ENCODE data around the gene CCDC102A. TPM values are rescaled to one million over a fixed set of nuclear protein-coding genes. Genes with fewer than 3 reads are reported as not detected.

CCDC102A gene
- total and polyA plus RNA-seq, 10 of the 15 experiments (the other 5 are each of a cell fraction or from before 2014, with no cell fraction given): 0.03 to 5.9 (median 2.4) TPM

DNA sequence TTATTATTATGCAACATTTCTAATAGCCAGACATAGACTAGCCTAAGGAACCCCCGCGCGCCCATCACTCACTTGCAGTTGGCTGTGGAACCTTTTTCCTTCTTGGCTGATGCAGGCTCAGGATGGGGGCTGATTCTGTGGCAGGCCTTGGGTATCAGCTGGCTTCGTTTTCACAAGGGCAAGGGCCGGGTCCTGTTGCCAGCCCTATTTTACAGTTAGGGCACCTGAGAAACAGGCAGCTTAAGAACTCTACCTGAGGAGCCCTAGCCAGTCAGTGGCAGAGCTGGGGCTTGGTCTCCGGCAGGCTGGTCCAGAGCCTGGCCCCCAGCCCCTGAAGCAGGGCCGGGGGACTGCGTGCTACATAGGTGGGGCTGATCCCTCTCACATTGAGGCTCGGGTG, 34.7 kb upstream of the CCDC102A start (continued):
- TF ChIP-seq NFXL1 (IDR thresholded peaks at IDR 0.05; ENCODE audit: borderline replicate concordance): no peak
- no peak for TF ChIP-seq FOXM1 (IDR thresholded peaks at IDR 0.05; ENCODE audit: low read depth, low read length)
- no peak for TF ChIP-seq ESRRA (IDR thresholded peaks at IDR 0.05; ENCODE audit: low read length)
- TF ChIP-seq, protein P1, sequence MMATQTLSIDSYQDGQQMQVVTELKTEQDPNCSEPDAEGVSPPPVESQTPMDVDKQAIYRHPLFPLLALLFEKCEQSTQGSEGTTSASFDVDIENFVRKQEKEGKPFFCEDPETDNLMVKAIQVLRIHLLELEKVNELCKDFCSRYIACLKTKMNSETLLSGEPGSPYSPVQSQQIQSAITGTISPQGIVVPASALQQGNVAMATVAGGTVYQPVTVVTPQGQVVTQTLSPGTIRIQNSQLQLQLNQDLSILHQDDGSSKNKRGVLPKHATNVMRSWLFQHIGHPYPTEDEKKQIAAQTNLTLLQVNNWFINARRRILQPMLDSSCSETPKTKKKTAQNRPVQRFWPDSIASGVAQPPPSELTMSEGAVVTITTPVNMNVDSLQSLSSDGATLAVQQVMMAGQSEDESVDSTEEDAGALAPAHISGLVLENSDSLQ (IDR thresholded peaks at IDR 0.05): no peak
- no peak for TF ChIP-seq SUZ12 (IDR thresholded peaks at IDR 0.05; ENCODE audit: unreplicated experiment)
- no peak for TF ChIP-seq POU2F2 (IDR thresholded peaks at IDR 0.05; ENCODE audit: borderline replicate concordance, low read depth, low read length)
- no peak for TF ChIP-seq YBX1 (IDR thresholded peaks at IDR 0.05)
- TF ChIP-seq, protein P2, sequence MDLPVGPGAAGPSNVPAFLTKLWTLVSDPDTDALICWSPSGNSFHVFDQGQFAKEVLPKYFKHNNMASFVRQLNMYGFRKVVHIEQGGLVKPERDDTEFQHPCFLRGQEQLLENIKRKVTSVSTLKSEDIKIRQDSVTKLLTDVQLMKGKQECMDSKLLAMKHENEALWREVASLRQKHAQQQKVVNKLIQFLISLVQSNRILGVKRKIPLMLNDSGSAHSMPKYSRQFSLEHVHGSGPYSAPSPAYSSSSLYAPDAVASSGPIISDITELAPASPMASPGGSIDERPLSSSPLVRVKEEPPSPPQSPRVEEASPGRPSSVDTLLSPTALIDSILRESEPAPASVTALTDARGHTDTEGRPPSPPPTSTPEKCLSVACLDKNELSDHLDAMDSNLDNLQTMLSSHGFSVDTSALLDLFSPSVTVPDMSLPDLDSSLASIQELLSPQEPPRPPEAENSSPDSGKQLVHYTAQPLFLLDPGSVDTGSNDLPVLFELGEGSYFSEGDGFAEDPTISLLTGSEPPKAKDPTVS (IDR thresholded peaks at IDR 0.05; ENCODE audit: low read depth, low read length): no peak
- TF ChIP-seq, protein P3, sequence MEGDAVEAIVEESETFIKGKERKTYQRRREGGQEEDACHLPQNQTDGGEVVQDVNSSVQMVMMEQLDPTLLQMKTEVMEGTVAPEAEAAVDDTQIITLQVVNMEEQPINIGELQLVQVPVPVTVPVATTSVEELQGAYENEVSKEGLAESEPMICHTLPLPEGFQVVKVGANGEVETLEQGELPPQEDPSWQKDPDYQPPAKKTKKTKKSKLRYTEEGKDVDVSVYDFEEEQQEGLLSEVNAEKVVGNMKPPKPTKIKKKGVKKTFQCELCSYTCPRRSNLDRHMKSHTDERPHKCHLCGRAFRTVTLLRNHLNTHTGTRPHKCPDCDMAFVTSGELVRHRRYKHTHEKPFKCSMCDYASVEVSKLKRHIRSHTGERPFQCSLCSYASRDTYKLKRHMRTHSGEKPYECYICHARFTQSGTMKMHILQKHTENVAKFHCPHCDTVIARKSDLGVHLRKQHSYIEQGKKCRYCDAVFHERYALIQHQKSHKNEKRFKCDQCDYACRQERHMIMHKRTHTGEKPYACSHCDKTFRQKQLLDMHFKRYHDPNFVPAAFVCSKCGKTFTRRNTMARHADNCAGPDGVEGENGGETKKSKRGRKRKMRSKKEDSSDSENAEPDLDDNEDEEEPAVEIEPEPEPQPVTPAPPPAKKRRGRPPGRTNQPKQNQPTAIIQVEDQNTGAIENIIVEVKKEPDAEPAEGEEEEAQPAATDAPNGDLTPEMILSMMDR (IDR thresholded peaks at IDR 0.05 in 2 of 3, conservative IDR thresholded peaks at IDR 0.05 in 1 of 3; ENCODE audit: control insufficient read depth in 2 of 3, extremely low read depth in 1 of 3, insufficient read depth in 1 of 3, low read depth in 3 of 3, low read length in 3 of 3): no peak
- TF ChIP-seq RAD51 (IDR thresholded peaks at IDR 0.05): no peak
- no peak for TF ChIP-seq TBL1XR1 (IDR thresholded peaks at IDR 0.05; ENCODE audit: low read depth, low read length)
- TF ChIP-seq FOS (IDR thresholded peaks at IDR 0.05; ENCODE audit: borderline replicate concordance, extremely low read depth, insufficient read length): no peak
- TF ChIP-seq, protein P4, sequence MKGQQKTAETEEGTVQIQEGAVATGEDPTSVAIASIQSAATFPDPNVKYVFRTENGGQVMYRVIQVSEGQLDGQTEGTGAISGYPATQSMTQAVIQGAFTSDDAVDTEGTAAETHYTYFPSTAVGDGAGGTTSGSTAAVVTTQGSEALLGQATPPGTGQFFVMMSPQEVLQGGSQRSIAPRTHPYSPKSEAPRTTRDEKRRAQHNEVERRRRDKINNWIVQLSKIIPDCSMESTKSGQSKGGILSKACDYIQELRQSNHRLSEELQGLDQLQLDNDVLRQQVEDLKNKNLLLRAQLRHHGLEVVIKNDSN (IDR thresholded peaks at IDR 0.05; ENCODE audit: borderline replicate concordance, extremely low read length, insufficient read depth, low read depth, low read length): no peak
- TF ChIP-seq POLR2AphosphoS2 (IDR thresholded peaks at IDR 0.05; ENCODE audit: low read depth, low read length): no peak
- TF ChIP-seq EED (IDR thresholded peaks at IDR 0.05; ENCODE audit: low read depth): no peak
- no peak for TF ChIP-seq ZBED1 (IDR thresholded peaks at IDR 0.05; ENCODE audit: borderline replicate concordance)
- no peak for TF ChIP-seq NR2F1 (conservative IDR thresholded peaks at IDR 0.05)

Data from GM12878 (cell line).